HepG2 (cell line): Measurements from ENCODE around the gene MIEF1. TPM values are rescaled to one million over a fixed set of nuclear protein-coding genes. Genes with fewer than 3 reads are reported as not detected.

ENCODE experiments used
- ATAC-seq: fragments of 200-7000 bp; cut with Tn5 transposase; 3 replicates; pipeline ENCODE4 v1.9.1; 2020; ENCODE audit warnings: mild to moderate bottlenecking, moderate library complexity
- BruUV-seq: library from RNA; stranded (reverse); fragments of 400-500 nt; replicated peaks from 2 replicates; lab custom pipeline; 2021; lab: Mats Ljungman, UMichigan
- CTCF ChIA-PET: fragments of 300-600 bp; formaldehyde crosslinking; extraction: SDS; loops from one replicate; lab custom pipeline; 2021; ENCODE audit warnings: low total read pairs, inconsistent platforms, low intra/inter-chr PET ratio; lab: Yijun Ruan, JAX
- POLR2A ChIA-PET: fragments of 350-600 bp; sonication (Branson Sonifier 250); formaldehyde crosslinking; loops from one replicate; lab custom pipeline; 2020; ENCODE audit warnings: antibody characterized with exemption, inconsistent platforms; lab: Yijun Ruan, JAX
- DNase-seq: peaks from one replicate; pipeline ENCODE4 v3.0.0-alpha.2; 2015; ENCODE audit warnings: low spot score
- FAIRE-seq: peaks from 3 replicates; lab custom pipeline; 2011; peaks lifted over from hg19 to GRCh38; lab: Jason Lieb, UNC
- H2AFZ ChIP-seq: one replicate; pipeline ENCODE4 v1.6.1; 2011; ENCODE audit warnings: low read length, inconsistent platforms
- H3K27ac ChIP-seq: fragments of 300-600 bp; 3 replicates; pipeline ENCODE4 v1.8.0; 2011; ENCODE audit warnings: mixed run types, mild to moderate bottlenecking, mixed read lengths, low read length, inconsistent platforms; ENCODE audit not compliant: insufficient read depth; ENCODE audit errors: extremely low read length
- H3K27me3 ChIP-seq, 2 experiments: fragments of 200-600 bp in 1 of 2; 2 replicates in 1 of 2; 3 replicates in 1 of 2; pipeline versions ENCODE4 v1.6.0 to v1.8.0; 2011; ENCODE audit warnings: low read length in 2 of 2, mild to moderate bottlenecking in 2 of 2, moderate library complexity in 2 of 2, inconsistent platforms in 1 of 2; ENCODE audit not compliant: insufficient read depth in 2 of 2, control insufficient read depth in 1 of 2
- H3K36me3 ChIP-seq, 2 experiments: fragments of 200-600 bp in 1 of 2; replicated peaks in 1 of 2; 2 replicates in 1 of 2; 3 replicates in 1 of 2; pipeline versions ENCODE4 v1.5.1 to v1.8.0; 2011; ENCODE audit warnings: low read length in 2 of 2, inconsistent platforms in 1 of 2; ENCODE audit not compliant: insufficient read depth in 2 of 2, control insufficient read depth in 1 of 2
- H3K4me1 ChIP-seq: 2 replicates; pipeline ENCODE4 v1.5.1; 2012; ENCODE audit warnings: low read length, inconsistent platforms; ENCODE audit not compliant: insufficient read depth
- H3K4me2 ChIP-seq: 2 replicates; pipeline ENCODE4 v1.6.0; 2011; ENCODE audit warnings: low read depth, low read length, inconsistent platforms
- H3K4me3 ChIP-seq, 3 experiments: fragments of 200-600 bp in 1 of 3; sonication (generic), shearing (Covaris generic) in 1 of 3; replicated peaks in 1 of 3; 2 replicates each; pipeline ENCODE4 v1.5.1; 2011 to 2016; ENCODE audit warnings: low read length in 3 of 3, inconsistent platforms in 2 of 3, low read depth in 2 of 3, mild to moderate bottlenecking in 2 of 3, control low read depth in 1 of 3, mixed read lengths in 1 of 3; ENCODE audit not compliant: insufficient read depth in 1 of 3
- H3K79me2 ChIP-seq: one replicate; pipeline ENCODE4 v1.6.1; 2011; ENCODE audit warnings: low read length, inconsistent platforms; ENCODE audit not compliant: insufficient read depth
- H3K9ac ChIP-seq: 2 replicates; pipeline ENCODE4 v1.6.0; 2011; ENCODE audit warnings: mild to moderate bottlenecking, low read depth, low read length, inconsistent platforms; ENCODE audit not compliant: insufficient read depth
- H3K9me3 ChIP-seq: 2 replicates; pipeline ENCODE4 v1.5.1; 2012; ENCODE audit warnings: mild to moderate bottlenecking, low read length
- H4K20me1 ChIP-seq: 2 replicates; pipeline ENCODE4 v1.6.0; 2011; ENCODE audit warnings: inconsistent platforms, mild to moderate bottlenecking, low read length, moderate library complexity; ENCODE audit not compliant: insufficient read depth
- GLI4 ChIP-seq: sonication (generic); formaldehyde crosslinking; IDR thresholded peaks from 2 replicates; pipeline ENCODE4 v1.5.1; 2020; ENCODE audit warnings: missing genetic modification reagents, mild to moderate bottlenecking, moderate library complexity, borderline replicate concordance
- KMT2B ChIP-seq: IDR thresholded peaks from 2 replicates; pipeline ENCODE4 v1.6.1; 2016; ENCODE audit warnings: missing genetic modification reagents, missing compliant biosample characterization
- NFKB2 ChIP-seq: sonication (generic); formaldehyde crosslinking; IDR thresholded peaks from 2 replicates; pipeline ENCODE4 v1.4.0; 2020; ENCODE audit warnings: missing genetic modification reagents, borderline replicate concordance
- PHF5A ChIP-seq: IDR thresholded peaks from one replicate; pipeline ENCODE4 v1.6.1; 2018; ENCODE audit warnings: low read depth, missing genetic modification reagents; ENCODE audit not compliant: unreplicated experiment
- SALL2 ChIP-seq: sonication (generic); formaldehyde crosslinking; IDR thresholded peaks from 2 replicates; pipeline ENCODE4 v1.8.1; 2023; ENCODE audit warnings: mild to moderate bottlenecking, missing genetic modification reagents, inconsistent platforms
- ZNF3 ChIP-seq: IDR thresholded peaks from 2 replicates; pipeline ENCODE4 v1.7.0; 2017; ENCODE audit warnings: inconsistent platforms
- WGBS: methylation state at CpG from one replicate; pipeline ENCODE4 v1.1.6; 2017; ENCODE audit warnings: low lambda C conversion rate; 5-methylcytosine and 5-hydroxymethylcytosine counted together
- in situ Hi-C: cut with HindIII; loops from 2 replicates; pipeline ENCODE4 v1.10.0; 2017; ENCODE audit warnings: low pct_unique_long_range_greater_than_20kb; ENCODE audit not compliant: extremely low pct_ligation_motif_present
- intact Hi-C: fragments of 100-400 bp; cut with micrococcal nuclease; formaldehyde crosslinking; loops from one replicate; pipeline ENCODE4 v1.10.0; 2022; ENCODE audit not compliant: unreplicated experiment
- polyA plus RNA-seq, 8 experiments: library from polyadenylated mRNA; depleted of rRNA in 3 of 8; stranded (reverse) in 7 of 8; unstranded in 1 of 8; fragments of >200 nt; fragmentation: Illumina TruSeq in 4 of 8; extraction: Trizol in 4 of 8; gene quantifications; 2 replicates each; pipeline versions ENCODE4 v1.2.1 to v1.2.3, GENCODE V29; 2011 to 2016; ENCODE audit warnings: low read depth in 4 of 8, missing spikeins in 1 of 8, mixed read lengths in 1 of 8; ENCODE audit not compliant: insufficient read depth in 1 of 8
- total RNA-seq, 5 experiments: library from RNA; depleted of rRNA; stranded (reverse); fragments of >200 nt; fragmentation: Illumina TruSeq; extraction: Trizol; gene quantifications; 2 replicates each; pipeline ENCODE4 v1.2.3, GENCODE V29; 2016; ENCODE audit warnings: low read depth in 1 of 5

The MIEF1 gene
- total and polyA plus RNA-seq, 2 of the 13 experiments (the other 11 are each of a cell fraction or from before 2014, with no cell fraction given), result 21.7 to 34.8 TPM

GRCh38 chr22:39468487-39469325 lies 33.4 kb upstream of the MIEF1 start:
- Histone ChIP-seq H3K9ac (no peak overlapping the region), H2AFZ (no peak overlapping the region), H3K36me3 (no peaks in the 10 kb centered on the region), H3K4me3 (no peak overlapping the region), H3K27me3 (peaks cover 2 to 37% of the 10 kb centered on the region in 2 experiments; a peak in 2 of 5 replicates), H3K27ac (no peak overlapping the region), H3K9me3 (no peaks in the 10 kb centered on the region), H3K4me1 (peaks cover 91% of the 10 kb centered on the region), H3K4me2 (0 out of 2 replicates have a peak overlapping the region, but pooled peaks have one; percentile 91), H3K79me2 (no peaks in the 10 kb centered on the region), H4K20me1 (no peaks in the 10 kb centered on the region)
- no TSS peak for BruUV-seq
- DNase-seq (no peak), FAIRE-seq (no peak), ATAC-seq (no peak)
- ChIA-PET CTCF (no interaction called here), POLR2A (interaction anchor here (2.2 kb wide), 1 partner anchor 149 kb away, joined by 6 read pairs; the partner anchor contains the start of gene RPL3)
- WGBS, result 47% methylated on average over 13 of the region's 18 CpGs
- TF ChIP-seq GLI4 (no peak), ZNF3 (peak; percentile 77; the same call in 1 of the 2 replicates)
- in situ Hi-C loops, result no loop called here
- intact Hi-C loops, result no loop called here

GRCh38 chr22:39469326-39469680 lies 32.8 kb upstream of the MIEF1 start:
- no peak for FAIRE-seq
- no peak overlapping the region for H3K27ac ChIP-seq
- WGBS, result 57% methylated on average over 4 of the region's 6 CpGs

More at GRCh38 chr22:39469326-39469680, 32.8 kb upstream of the MIEF1 start:
- DNase-seq, result no peak
- Histone ChIP-seq H3K79me2 (no peaks in the 10 kb centered on the region), H2AFZ (no peak overlapping the region), H3K4me2 (peak overlapping the region; percentile 91), H3K9ac (no peak overlapping the region), H3K36me3 (no peaks in the 10 kb centered on the region), H3K4me1 (peaks cover 91% of the 10 kb centered on the region), H3K4me3 (peak overlapping the region in 2 of 3 experiments; percentile 41 to 70; a peak in 3 of 6 replicates), H3K27me3 (peaks cover 2 to 37% of the 10 kb centered on the region in 2 experiments; a peak in 3 of 5 replicates), H4K20me1 (no peaks in the 10 kb centered on the region), H3K9me3 (no peaks in the 10 kb centered on the region)
- POLR2A ChIA-PET, result interaction anchor here (1.0 to 2.2 kb wide), 2 partner anchors 65 to 150 kb away, joined by 3 to 6 read pairs; partner anchors contain the start of gene RPL3
- in situ Hi-C loops (no loop called here), intact Hi-C loops (no loop called here)
- no peak for ATAC-seq
- no TSS peak for BruUV-seq
- TF ChIP-seq NFKB2 (CRISPR knock-in tag) (0 out of 2 replicates have a peak, but pooled peaks have one; percentile 1), SALL2 (CRISPR knock-in tag) (no peak), KMT2B (no peak), PHF5A (CRISPR knock-in tag) (no peak)
- CTCF ChIA-PET, result no interaction called here
